Right lobe of liver (tissue), 4 donors: ENCODE results near the gene DCTD.

Experiments
- POLR2A ChIP-seq: fragments of 450-650 bp; IDR thresholded peaks from one replicate; pipeline ENCODE4 v1.6.1; 2017; ENCODE audit warnings: antibody characterized with exemption, mild to moderate bottlenecking
- TF ChIP-seq, protein P1 (sequence below), 4 donors: fragments of 200-600 bp in 3 of 4; fragments of 450-650 bp in 1 of 4; IDR thresholded peaks; one replicate each; pipeline versions ENCODE4 v1.5.1 to v1.8.0; 2016 to 2022; ENCODE audit warnings: antibody characterized with exemption in 4 of 4, mild to moderate bottlenecking in 2 of 4
- donor health status: DM: no; HTN: no; CAD: no.
- donor health status: DM: no; HTN: no; CAD: no.
- donor health status: DM: no; HTN: yes; CAD: no.

DNA sequence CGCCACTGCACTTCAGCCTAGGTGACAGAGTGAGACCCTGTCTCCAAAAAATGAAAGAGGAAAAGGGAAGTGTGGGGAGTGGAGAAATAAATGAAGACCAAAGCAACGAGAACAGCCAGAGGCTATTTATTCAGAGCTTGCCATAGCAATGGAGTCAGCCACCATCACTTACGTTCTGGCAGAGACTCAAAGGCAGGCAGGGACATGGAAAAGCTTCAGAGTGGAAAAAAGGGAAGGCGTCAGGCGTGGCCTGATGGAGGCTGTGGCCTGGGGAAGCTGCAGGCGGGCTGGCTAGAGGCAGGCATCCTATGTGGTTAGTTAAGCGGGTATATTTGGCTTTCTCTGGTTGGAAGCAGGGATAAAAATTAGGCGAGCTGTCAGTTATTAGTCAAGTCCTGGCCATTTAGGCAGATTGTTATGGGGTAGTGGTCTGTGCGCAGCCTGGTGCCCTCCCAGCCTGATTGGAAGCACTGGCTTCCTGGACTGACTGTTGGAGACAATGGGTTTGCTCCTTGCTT, 73.3 kb downstream of the DCTD start:
- TF ChIP-seq, protein P1, sequence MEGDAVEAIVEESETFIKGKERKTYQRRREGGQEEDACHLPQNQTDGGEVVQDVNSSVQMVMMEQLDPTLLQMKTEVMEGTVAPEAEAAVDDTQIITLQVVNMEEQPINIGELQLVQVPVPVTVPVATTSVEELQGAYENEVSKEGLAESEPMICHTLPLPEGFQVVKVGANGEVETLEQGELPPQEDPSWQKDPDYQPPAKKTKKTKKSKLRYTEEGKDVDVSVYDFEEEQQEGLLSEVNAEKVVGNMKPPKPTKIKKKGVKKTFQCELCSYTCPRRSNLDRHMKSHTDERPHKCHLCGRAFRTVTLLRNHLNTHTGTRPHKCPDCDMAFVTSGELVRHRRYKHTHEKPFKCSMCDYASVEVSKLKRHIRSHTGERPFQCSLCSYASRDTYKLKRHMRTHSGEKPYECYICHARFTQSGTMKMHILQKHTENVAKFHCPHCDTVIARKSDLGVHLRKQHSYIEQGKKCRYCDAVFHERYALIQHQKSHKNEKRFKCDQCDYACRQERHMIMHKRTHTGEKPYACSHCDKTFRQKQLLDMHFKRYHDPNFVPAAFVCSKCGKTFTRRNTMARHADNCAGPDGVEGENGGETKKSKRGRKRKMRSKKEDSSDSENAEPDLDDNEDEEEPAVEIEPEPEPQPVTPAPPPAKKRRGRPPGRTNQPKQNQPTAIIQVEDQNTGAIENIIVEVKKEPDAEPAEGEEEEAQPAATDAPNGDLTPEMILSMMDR (IDR thresholded peaks at IDR 0.05) = no peak
- TF ChIP-seq POLR2A = no peak
